Body of pancreas (tissue), 4 donors: ENCODE data around the gene PEMT. TPM values are rescaled to one million over a fixed set of nuclear protein-coding genes. Genes with fewer than 3 reads are reported as not detected.
"Not testable (repeated sequence)": the region's sequence is repeated elsewhere in the genome, so short reads cannot be mapped to it uniquely, and the experiment has no call there.

Experiments used
- ATAC-seq: fragments of 150-250 bp; one replicate; pipeline ENCODE4 v1.9.1; 2016
- DNase-seq, 4 donors: peaks; one replicate each; pipeline ENCODE4 v3.0.0-alpha.2; 2019
- H3K27ac ChIP-seq, 4 donors: fragments of 200-600 bp; sonication (generic); 1 replicate in 3 of 4; 2 replicates in 1 of 4; pipeline versions ENCODE4 v1.5.1 to v1.6.1; 2016 to 2019; ENCODE audit warnings: mild to moderate bottlenecking in 1 of 4, mixed read lengths in 1 of 4, moderate library complexity in 1 of 4
- H3K27me3 ChIP-seq, 2 donors: fragments of 200-600 bp; sonication (generic); one replicate each; pipeline ENCODE4 v1.6.0; 2016; ENCODE audit warnings: mild to moderate bottlenecking in 1 of 2
- H3K36me3 ChIP-seq, 2 donors: fragments of 200-600 bp; sonication (generic); replicated peaks in 1 of 2; 2 replicates each; pipeline ENCODE4 v1.5.1; 2016; ENCODE audit warnings: low read depth in 2 of 2; ENCODE audit not compliant: insufficient read depth in 1 of 2
- H3K4me1 ChIP-seq: fragments of 200-600 bp; sonication (generic); one replicate; pipeline ENCODE4 v1.6.0; 2016
- H3K4me3 ChIP-seq, 2 donors: fragments of 200-600 bp; sonication (generic); 1 replicate in 1 of 2; 2 replicates in 1 of 2; pipeline ENCODE4 v1.5.1; 2016 to 2019
- H3K9me3 ChIP-seq, 3 donors: fragments of 200-600 bp; sonication (generic); 1 replicate in 2 of 3; 2 replicates in 1 of 3; pipeline ENCODE4 v1.5.1; 2016
- POLR2A ChIP-seq, 3 donors: fragments of 450-650 bp; IDR thresholded peaks; one replicate each; pipeline ENCODE4 v1.6.1; 2016; ENCODE audit warnings: antibody characterized with exemption in 3 of 3, mild to moderate bottlenecking in 2 of 3
- WGBS, 2 donors: methylation state at CpG; one replicate each; pipeline ENCODE4 v1.1.5; 2017; 5-methylcytosine and 5-hydroxymethylcytosine counted together
- intact Hi-C: fragments of 100-400 bp; cut with DNase I; formaldehyde crosslinking; loops from one replicate; pipeline ENCODE4 v1.15.1; 2023
- total RNA-seq, 2 donors: library from RNA; depleted of rRNA; stranded (reverse); fragments of >200 nt; gene quantifications; one replicate each; pipeline ENCODE4 v1.1.0, GENCODE V29; 2016
- TF ChIP-seq, protein P1 (sequence below), 7 experiments: fragments of 450-650 bp in 4 of 7; fragments of 200-600 bp in 3 of 7; sonication (generic) in 3 of 7; IDR thresholded peaks; one replicate each; pipeline ENCODE4 v1.5.1; 2016 to 2019; ENCODE audit warnings: antibody characterized with exemption in 7 of 7

The PEMT gene
- total RNA-seq, 2 donors from 2014 or later, result 23.4 to 27.8 TPM

GRCh38 chr17:17492571-17492970 lies 98.9 kb downstream of the PEMT start:
- H3K27me3 ChIP-seq, result no peaks in the 10 kb centered on the region
- H3K27ac ChIP-seq, result no peak overlapping the region
- DNase-seq (no peak), ATAC-seq (no peak)
- H3K4me3 ChIP-seq, result no peak overlapping the region
- no peaks in the 10 kb centered on the region for H3K9me3 ChIP-seq
- WGBS, 2 donors, result 86 to 89% methylated on average over 9 of the region's 9 CpGs
- H3K4me1 ChIP-seq, result peaks cover 27% of the 10 kb centered on the region
- peaks cover 4 to 12% of the 10 kb centered on the region in 2 donors for H3K36me3 ChIP-seq
- no peak for TF ChIP-seq POLR2A (IDR thresholded peaks at IDR 0.05)
- TF ChIP-seq, protein P1, sequence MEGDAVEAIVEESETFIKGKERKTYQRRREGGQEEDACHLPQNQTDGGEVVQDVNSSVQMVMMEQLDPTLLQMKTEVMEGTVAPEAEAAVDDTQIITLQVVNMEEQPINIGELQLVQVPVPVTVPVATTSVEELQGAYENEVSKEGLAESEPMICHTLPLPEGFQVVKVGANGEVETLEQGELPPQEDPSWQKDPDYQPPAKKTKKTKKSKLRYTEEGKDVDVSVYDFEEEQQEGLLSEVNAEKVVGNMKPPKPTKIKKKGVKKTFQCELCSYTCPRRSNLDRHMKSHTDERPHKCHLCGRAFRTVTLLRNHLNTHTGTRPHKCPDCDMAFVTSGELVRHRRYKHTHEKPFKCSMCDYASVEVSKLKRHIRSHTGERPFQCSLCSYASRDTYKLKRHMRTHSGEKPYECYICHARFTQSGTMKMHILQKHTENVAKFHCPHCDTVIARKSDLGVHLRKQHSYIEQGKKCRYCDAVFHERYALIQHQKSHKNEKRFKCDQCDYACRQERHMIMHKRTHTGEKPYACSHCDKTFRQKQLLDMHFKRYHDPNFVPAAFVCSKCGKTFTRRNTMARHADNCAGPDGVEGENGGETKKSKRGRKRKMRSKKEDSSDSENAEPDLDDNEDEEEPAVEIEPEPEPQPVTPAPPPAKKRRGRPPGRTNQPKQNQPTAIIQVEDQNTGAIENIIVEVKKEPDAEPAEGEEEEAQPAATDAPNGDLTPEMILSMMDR (IDR thresholded peaks at IDR 0.05), result no peak
- intact Hi-C loops, result loop anchor here (5.0 kb wide), 1 partner anchor 130 kb away; no protein-coding TSS in a partner anchor

DNA sequence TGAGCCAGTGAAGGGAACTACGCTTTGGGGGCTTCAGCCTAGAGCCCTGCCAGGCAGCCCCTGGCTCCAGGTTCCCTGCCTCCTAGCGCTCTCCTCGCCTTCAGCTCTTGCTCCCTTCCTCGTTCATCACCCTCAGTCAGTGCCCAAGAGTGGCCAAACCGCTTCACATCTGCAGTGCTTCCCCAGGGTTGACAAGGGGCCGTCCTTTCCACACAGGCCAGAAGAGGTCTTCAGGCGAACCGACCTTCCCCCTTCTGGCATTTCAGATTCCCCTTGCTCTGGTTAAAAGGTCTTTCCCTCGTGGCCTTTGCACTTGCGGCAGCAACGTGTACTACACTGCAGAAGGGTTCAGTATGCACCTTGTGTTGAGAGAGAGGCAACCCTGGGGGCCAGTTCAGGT lies 99.4 kb downstream of the PEMT start:
- TF ChIP-seq POLR2A (IDR thresholded peaks at IDR 0.05), result no peak
- TF ChIP-seq, protein P1 (IDR thresholded peaks at IDR 0.05), result no peak
- no peaks in the 10 kb centered on the region for H3K27me3 ChIP-seq
- DNase-seq (no peak), ATAC-seq (no peak)
- 86 to 91% methylated on average over 11 of the region's 11 CpGs for WGBS, 2 donors
- no peak overlapping the region for H3K27ac ChIP-seq
- no peak overlapping the region for H3K4me3 ChIP-seq
- H3K9me3 ChIP-seq, result no peaks in the 10 kb centered on the region
- intact Hi-C loops, result loop anchor here (5.0 kb wide), 1 partner anchor 130 kb away; no protein-coding TSS in a partner anchor
- peaks cover 25% of the 10 kb centered on the region for H3K4me1 ChIP-seq
- H3K36me3 ChIP-seq, result peaks cover 4 to 14% of the 10 kb centered on the region in 2 donors

DNA sequence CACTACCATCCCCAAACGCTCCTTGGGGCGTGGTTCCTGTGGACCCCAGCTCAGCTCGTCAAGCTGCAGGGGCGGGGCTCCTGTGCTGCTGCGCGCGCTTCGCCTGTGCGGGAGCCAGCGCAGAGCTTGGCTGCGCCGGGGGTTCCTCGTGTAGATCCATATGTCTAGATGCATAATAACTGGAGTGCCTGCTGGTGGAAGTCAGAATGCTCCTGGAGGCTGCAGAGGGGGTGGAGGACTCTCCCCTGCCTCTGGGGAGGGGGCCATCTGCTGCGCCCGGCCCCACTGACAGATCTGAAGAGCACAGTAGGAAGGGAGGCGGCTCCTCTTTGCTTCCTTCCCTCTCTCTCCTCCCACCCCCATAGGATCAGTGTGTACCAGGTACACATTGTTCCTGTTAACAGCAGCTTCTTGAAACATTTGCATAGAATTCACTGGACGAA lies 99.9 kb downstream of the PEMT start:
- ATAC-seq (no peak), DNase-seq (no peak)
- Histone ChIP-seq H3K36me3 (peaks cover 4 to 14% of the 10 kb centered on the region in 2 donors), H3K27ac (no peak overlapping the region), H3K27me3 (no peaks in the 10 kb centered on the region), H3K9me3 (no peaks in the 10 kb centered on the region), H3K4me1 (peaks cover 20% of the 10 kb centered on the region), H3K4me3 (no peak overlapping the region)
- intact Hi-C loops, result loop anchor here (5.0 kb wide), 1 partner anchor 129 kb away; no protein-coding TSS in a partner anchor
- 89 to 95% methylated on average over 15 to 17 of the region's 17 CpGs for WGBS, 2 donors
- TF ChIP-seq POLR2A (IDR thresholded peaks at IDR 0.05), result no peak
- TF ChIP-seq, protein P1 (IDR thresholded peaks at IDR 0.05), result no peak

- Histone ChIP-seq H3K27me3 (no peaks in the 10 kb centered on the region), H3K27ac (no peak overlapping the region), H3K4me1 (peaks cover 16% of the 10 kb centered on the region), H3K4me3 (no peak overlapping the region), H3K9me3 (no peaks in the 10 kb centered on the region), H3K36me3 (peaks cover 4 to 14% of the 10 kb centered on the region in 2 donors)
- no peak for TF ChIP-seq POLR2A (IDR thresholded peaks at IDR 0.05)
- TF ChIP-seq, protein P1 (IDR thresholded peaks at IDR 0.05), result no peak
- intact Hi-C loops, result loop anchor here (5.0 kb wide), 1 partner anchor 129 kb away; no protein-coding TSS in a partner anchor
- DNase-seq, result no peak
- ATAC-seq, result no peak
- WGBS, 2 donors, result 78 to 83% methylated on average over 9 to 10 of the region's 10 CpGs
These were observed 100.5 kb downstream of the PEMT start for GRCh38 chr17:17491031-17491471.

DNA sequence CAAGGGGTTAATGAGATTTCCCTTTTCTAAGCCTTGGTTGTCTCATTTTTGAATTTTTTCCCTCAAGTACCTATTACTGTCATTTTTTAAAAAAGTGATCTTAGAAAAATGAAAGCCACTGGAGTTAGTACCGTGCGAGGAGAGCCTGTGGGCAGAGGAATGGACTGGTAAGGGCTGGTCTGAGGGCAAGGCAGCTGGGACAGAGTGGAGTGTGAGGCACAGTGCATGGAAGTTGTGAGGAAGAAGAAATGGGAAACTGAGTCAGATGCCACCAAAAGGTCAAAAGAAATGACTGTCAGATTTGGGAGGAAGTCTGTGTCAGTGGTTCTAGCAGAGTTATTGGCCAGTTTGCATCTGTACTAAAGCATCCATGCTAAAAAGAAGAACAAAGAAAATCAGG lies 103.5 kb downstream of the PEMT start:
- Histone ChIP-seq H3K36me3 (peaks cover 4 to 14% of the 10 kb centered on the region in 2 donors), H3K9me3 (no peaks in the 10 kb centered on the region), H3K4me3 (no peak overlapping the region), H3K4me1 (no peaks in the 10 kb centered on the region), H3K27me3 (no peaks in the 10 kb centered on the region), H3K27ac (no peak overlapping the region)
- no peak for DNase-seq
- 48 to 54% methylated on average over 2 of the region's 2 CpGs for WGBS, 2 donors
- intact Hi-C loops, result no loop called here
- no peak for ATAC-seq
- no peak for TF ChIP-seq POLR2A (IDR thresholded peaks at IDR 0.05)
- TF ChIP-seq, protein P1 (IDR thresholded peaks at IDR 0.05), result no peak

- DNase-seq, intact Hi-C loops: not testable (repeated sequence)
- peaks cover 2 to 11% of the 10 kb centered on the region in 2 donors for H3K36me3 ChIP-seq
These were observed 105.1 kb downstream of the PEMT start for GRCh38 chr17:17486416-17486815.

More at GRCh38 chr17:17486416-17486815, 105.1 kb downstream of the PEMT start:
- ATAC-seq, H3K27me3 ChIP-seq, H3K4me3 ChIP-seq, H3K27ac ChIP-seq, H3K9me3 ChIP-seq, H3K4me1 ChIP-seq: not testable (repeated sequence)
- 95% methylated on average over 21 of the region's 23 CpGs; no CpG with 5 or more reads in 1 of the 2 donors for WGBS, 2 donors
